Amniotic epithelial cell (primary cell): ENCODE data around the gene SLC22A23.

Experiments used
- DNase-seq: peaks from one replicate; pipeline ENCODE4 v3.0.0-alpha.2; 2010; ENCODE audit warnings: low read depth

Gene SLC22A23

GRCh38 chr6:3351829-3352524, 104.9 kb downstream of the SLC22A23 start:
- no peak for DNase-seq

- no peak for DNase-seq
Measured at GRCh38 chr6:3351105-3351676, 105.7 kb downstream of the SLC22A23 start.

- DNase-seq: no peak
Measured at GRCh38 chr6:3350252-3350796, 106.5 kb downstream of the SLC22A23 start.

- no peak for DNase-seq
Measured at GRCh38 chr6:3349388-3350251, 107.2 kb downstream of the SLC22A23 start.

- DNase-seq: no peak
Measured at GRCh38 chr6:3348821-3349220, 108.0 kb downstream of the SLC22A23 start.

GRCh38 chr6:3347826-3348225, 109.0 kb downstream of the SLC22A23 start:
- DNase-seq: no peak

GRCh38 chr6:3347247-3347646, 109.6 kb downstream of the SLC22A23 start:
- DNase-seq: no peak

- no peak for DNase-seq
Measured at GRCh38 chr6:3346476-3346875, 110.4 kb downstream of the SLC22A23 start.

GRCh38 chr6:3345836-3346235, 111.0 kb downstream of the SLC22A23 start:
- DNase-seq: no peak

GRCh38 chr6:3343089-3343883, 113.6 kb downstream of the SLC22A23 start:
- no peak for DNase-seq

GRCh38 chr6:3341467-3341866, 115.4 kb downstream of the SLC22A23 start:
- DNase-seq: peak; percentile 35

- DNase-seq: no peak
Measured at GRCh38 chr6:3340894-3341293, 116.0 kb downstream of the SLC22A23 start.

GRCh38 chr6:3340358-3340802, 116.5 kb downstream of the SLC22A23 start:
- DNase-seq: no peak

- DNase-seq: no peak
Measured at GRCh38 chr6:3339811-3340210, 117.0 kb downstream of the SLC22A23 start.

GRCh38 chr6:3337521-3338350, 119.1 kb downstream of the SLC22A23 start:
- DNase-seq: no peak

GRCh38 chr6:3336859-3337515, 119.9 kb downstream of the SLC22A23 start:
- no peak for DNase-seq

- no peak for DNase-seq
Measured at GRCh38 chr6:3336066-3336786, 120.6 kb downstream of the SLC22A23 start.

- DNase-seq: no peak
Measured at GRCh38 chr6:3335169-3335568, 121.7 kb downstream of the SLC22A23 start.

GRCh38 chr6:3334555-3334954, 122.3 kb downstream of the SLC22A23 start:
- DNase-seq: no peak

GRCh38 chr6:3333263-3333662, 123.6 kb downstream of the SLC22A23 start:
- DNase-seq: no peak
